Naive thymus-derived CD4-positive, alpha-beta T cell (primary cell): ENCODE results near the gene KCNH8. TPM values are rescaled to one million over a fixed set of nuclear protein-coding genes. Genes with fewer than 3 reads are reported as not detected.

ENCODE experiments used
- ATAC-seq: fragments of 150-1000 bp; cut with Tn5 transposase; 2 replicates; pipeline ENCODE4 v1.10.0; 2021; ENCODE audit warnings: mild to moderate bottlenecking, moderate library complexity
- CTCF ChIA-PET: fragments of 350-600 bp; sonication (Branson Sonifier 250); formaldehyde crosslinking; loops from one replicate; lab custom pipeline; 2021; ENCODE audit warnings: antibody characterized with exemption; lab: Charles Lee
- POLR2A ChIA-PET: fragments of 350-600 bp; sonication (Branson Sonifier 250); formaldehyde crosslinking; loops from one replicate; lab custom pipeline; 2021; ENCODE audit warnings: antibody characterized with exemption, inconsistent platforms; lab: Charles Lee
- DNase-seq, 9 donors: peaks; one replicate each; pipeline versions ENCODE4 v3.0.0 to v3.0.0-alpha.2; 2020 to 2022; ENCODE audit warnings: mixed read lengths in 1 of 9
- H3K27ac ChIP-seq: one replicate; pipeline ENCODE4 v1.7.0; 2013; ENCODE audit warnings: mild to moderate bottlenecking, low read depth, low read length, moderate library complexity
- H3K27me3 ChIP-seq, 2 donors: one replicate each; pipeline ENCODE4 v1.7.0; 2013; ENCODE audit warnings: low read length in 2 of 2, mild to moderate bottlenecking in 2 of 2, moderate library complexity in 2 of 2; ENCODE audit not compliant: control insufficient read depth in 2 of 2, insufficient read depth in 2 of 2
- H3K36me3 ChIP-seq, 3 experiments: 1 replicate in 2 of 3; 2 replicates in 1 of 3; pipeline ENCODE4 v1.7.0; 2013; ENCODE audit warnings: low read length in 3 of 3, mild to moderate bottlenecking in 3 of 3, moderate library complexity in 1 of 3; ENCODE audit not compliant: insufficient read depth in 3 of 3, control insufficient read depth in 2 of 3
- H3K4me1 ChIP-seq, 2 donors: one replicate each; pipeline ENCODE4 v1.7.0; 2013; ENCODE audit warnings: low read length in 2 of 2, mild to moderate bottlenecking in 2 of 2, moderate library complexity in 1 of 2; ENCODE audit not compliant: control insufficient read depth in 2 of 2, insufficient read depth in 2 of 2
- H3K4me3 ChIP-seq: 2 replicates; pipeline ENCODE4 v1.7.0; 2013; ENCODE audit warnings: mild to moderate bottlenecking, low read length
- H3K9me3 ChIP-seq, 3 experiments: 1 replicate in 2 of 3; 2 replicates in 1 of 3; pipeline ENCODE4 v1.7.0; 2013; ENCODE audit warnings: low read length in 3 of 3; ENCODE audit not compliant: control insufficient read depth in 2 of 3
- H3K27ac Mint-ChIP-seq, 9 donors: one replicate each; pipeline ENCODE4 v1.8.0; 2020 to 2022; ENCODE audit warnings: mixed read lengths in 9 of 9, mild to moderate bottlenecking in 8 of 9, moderate library complexity in 5 of 9, inconsistent platforms in 2 of 9
- H3K27me3 Mint-ChIP-seq, 5 donors: one replicate each; pipeline ENCODE4 v1.8.0; 2021 to 2022; ENCODE audit warnings: mixed read lengths in 5 of 5, mild to moderate bottlenecking in 1 of 5
- H3K36me3 Mint-ChIP-seq, 5 donors: one replicate each; pipeline ENCODE4 v1.8.0; 2020 to 2022; ENCODE audit warnings: mixed read lengths in 5 of 5, mild to moderate bottlenecking in 3 of 5, inconsistent platforms in 1 of 5
- H3K4me1 Mint-ChIP-seq, 7 donors: one replicate each; pipeline ENCODE4 v1.8.0; 2020 to 2022; ENCODE audit warnings: mixed read lengths in 7 of 7, mild to moderate bottlenecking in 3 of 7, inconsistent platforms in 1 of 7
- H3K4me3 Mint-ChIP-seq, 10 donors: one replicate each; pipeline ENCODE4 v1.8.0; 2020 to 2022; ENCODE audit warnings: mild to moderate bottlenecking in 10 of 10, mixed read lengths in 10 of 10, moderate library complexity in 6 of 10, inconsistent platforms in 2 of 10
- H3K9me3 Mint-ChIP-seq, 11 donors: one replicate each; pipeline ENCODE4 v1.8.0; 2020 to 2022; ENCODE audit warnings: mixed read lengths in 11 of 11, mild to moderate bottlenecking in 4 of 11, inconsistent platforms in 1 of 11, moderate library complexity in 1 of 11
- intact Hi-C, 2 donors: fragments of 100-400 bp; cut with micrococcal nuclease; formaldehyde crosslinking; loops; one replicate each; pipeline ENCODE4 v1.15.1; 2023
- polyA plus RNA-seq, 2 donors: library from polyadenylated mRNA; unstranded; fragments of 300-500 nt; fragmentation: Illumina TruSeq; gene quantifications; one replicate each; pipeline ENCODE4 v1.2.3, GENCODE V29; 2021
- total RNA-seq, 6 experiments: library from RNA in 5 of 6; stranded (reverse) in 5 of 6; gene quantifications; 1 replicate in 5 of 6; 2 replicates in 1 of 6; pipeline ENCODE4 v1.2.3 and lab custom pipeline; 2021 to 2026

Gene KCNH8
- total and polyA plus RNA-seq, 7 experiments from 2014 or later: 0.16 to 0.29 (median 0.22) TPM; not detected in 4

DNA sequence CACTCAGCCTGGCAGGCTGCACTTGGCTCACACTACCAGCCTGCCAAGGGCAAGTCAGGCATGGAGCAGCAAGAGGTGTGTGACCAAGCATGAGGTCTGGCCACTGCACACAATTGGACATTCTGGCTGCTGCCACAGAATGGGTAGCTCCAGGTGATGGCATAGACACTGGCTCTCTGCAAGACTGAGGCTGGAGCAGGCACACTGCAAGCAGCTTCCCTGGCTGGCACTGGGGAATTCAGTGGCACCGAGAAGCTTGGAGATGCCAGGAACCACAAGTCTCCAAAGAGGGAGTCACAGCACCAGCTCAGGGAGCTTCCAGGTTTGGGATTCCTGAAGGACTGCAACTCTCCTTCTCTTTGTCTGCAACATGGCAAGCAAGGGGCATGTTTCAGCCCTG lies 42.0 kb upstream of the KCNH8 start:
- H3K9me3 Mint-ChIP-seq: peaks cover 0 to 19% (median 4%) of the 10 kb centered on the region in 11 donors
- no peak overlapping the region for H3K27ac Mint-ChIP-seq
- Histone ChIP-seq H3K36me3 (no peaks in the 10 kb centered on the region), H3K4me3 (no peak overlapping the region), H3K9me3 (peaks cover 0 to 5% (median 0%) of the 10 kb centered on the region in 3 experiments), H3K4me1 (no peaks in the 10 kb centered on the region), H3K27me3 (no peaks in the 10 kb centered on the region), H3K27ac (no peak overlapping the region)
- DNase-seq (no peak), ATAC-seq (no peak)
- CTCF ChIA-PET: no interaction called here
- H3K36me3 Mint-ChIP-seq: peaks cover 0 to 5% (median 0%) of the 10 kb centered on the region in 5 donors
- peaks cover 0 to 28% (median 6%) of the 10 kb centered on the region in 5 donors for H3K27me3 Mint-ChIP-seq
- peaks cover 0 to 7% (median 0%) of the 10 kb centered on the region in 7 donors for H3K4me1 Mint-ChIP-seq
- no peak overlapping the region for H3K4me3 Mint-ChIP-seq
- POLR2A ChIA-PET: interaction anchor here (1.2 kb wide), 1 partner anchor 40 kb away, joined by 3 read pairs; no protein-coding TSS in a partner anchor
- intact Hi-C loops: loop anchor here in 1 of 2 donors (10.0 kb wide), 1 partner anchor 1078 kb away; the partner anchor contains the start of gene SGO1

- intact Hi-C loops: loop anchor here in 1 of 2 donors (10.0 kb wide), 1 partner anchor 1077 kb away; the partner anchor contains the start of gene SGO1
- Mint-ChIP-seq H3K4me3 (no peak overlapping the region), H3K4me1 (peaks cover 0 to 7% (median 0%) of the 10 kb centered on the region in 7 donors), H3K36me3 (peaks cover 0 to 5% (median 0%) of the 10 kb centered on the region in 5 donors), H3K27me3 (peaks cover 0 to 32% (median 10%) of the 10 kb centered on the region in 5 donors), H3K9me3 (peaks cover 0 to 19% (median 4%) of the 10 kb centered on the region in 11 donors), H3K27ac (no peak overlapping the region)
- H3K4me1 ChIP-seq: no peaks in the 10 kb centered on the region
- H3K27me3 ChIP-seq: no peaks in the 10 kb centered on the region
- ChIA-PET CTCF (no interaction called here), POLR2A (interaction anchor here (0.6 kb wide), 1 partner anchor 32 kb away, joined by 3 read pairs; no protein-coding TSS in a partner anchor)
- H3K9me3 ChIP-seq: peaks cover 0 to 5% (median 0%) of the 10 kb centered on the region in 3 experiments
- ATAC-seq: no peak
- DNase-seq: no peak
- no peak overlapping the region for H3K4me3 ChIP-seq
- no peak overlapping the region for H3K27ac ChIP-seq
- H3K36me3 ChIP-seq: no peaks in the 10 kb centered on the region
These were observed 40.6 kb upstream of the KCNH8 start for GRCh38 chr3:19107719-19108118.

- ChIA-PET POLR2A (no interaction called here), CTCF (no interaction called here)
These were observed 37.9 kb upstream of the KCNH8 start for GRCh38 chr3:19110335-19110895.

GRCh38 chr3:19114461-19114860 lies 33.8 kb upstream of the KCNH8 start:
- POLR2A ChIA-PET: no interaction called here
- H3K36me3 ChIP-seq: no peaks in the 10 kb centered on the region
- peaks cover 3 to 36% (median 24%) of the 10 kb centered on the region in 5 donors for H3K27me3 Mint-ChIP-seq

More at GRCh38 chr3:19110335-19110895, 37.9 kb upstream of the KCNH8 start:
- Histone ChIP-seq H3K36me3 (no peaks in the 10 kb centered on the region), H3K4me1 (no peaks in the 10 kb centered on the region), H3K4me3 (no peak overlapping the region), H3K27ac (no peak overlapping the region), H3K27me3 (no peaks in the 10 kb centered on the region), H3K9me3 (peaks cover 0 to 5% (median 0%) of the 10 kb centered on the region in 3 experiments)
- intact Hi-C loops: no loop called here
- ATAC-seq (no peak), DNase-seq (no peak)
- Mint-ChIP-seq H3K36me3 (peaks cover 0 to 3% (median 0%) of the 10 kb centered on the region in 5 donors), H3K4me3 (no peak overlapping the region), H3K27me3 (peaks cover 3 to 22% (median 9%) of the 10 kb centered on the region in 5 donors), H3K9me3 (peaks cover 0 to 15% (median 3%) of the 10 kb centered on the region in 11 donors), H3K27ac (no peak overlapping the region), H3K4me1 (no peaks in the 10 kb centered on the region)

GRCh38 chr3:19116239-19116638 lies 32.1 kb upstream of the KCNH8 start:
- H3K4me3 Mint-ChIP-seq: no peak overlapping the region
- ChIA-PET POLR2A (no interaction called here), CTCF (no interaction called here)
- Histone ChIP-seq H3K4me1 (no peaks in the 10 kb centered on the region), H3K4me3 (no peak overlapping the region), H3K9me3 (no peaks in the 10 kb centered on the region), H3K36me3 (no peaks in the 10 kb centered on the region), H3K27me3 (no peaks in the 10 kb centered on the region), H3K27ac (no peak overlapping the region)
- H3K36me3 Mint-ChIP-seq: peaks cover 0 to 8% (median 0%) of the 10 kb centered on the region in 5 donors
- intact Hi-C loops: no loop called here
- no peaks in the 10 kb centered on the region for H3K4me1 Mint-ChIP-seq
- DNase-seq (no peak), ATAC-seq (no peak)
- peaks cover 0 to 25% (median 9%) of the 10 kb centered on the region in 11 donors for H3K9me3 Mint-ChIP-seq
- no peak overlapping the region for H3K27ac Mint-ChIP-seq
- peaks cover 3 to 38% (median 32%) of the 10 kb centered on the region in 5 donors for H3K27me3 Mint-ChIP-seq

More at GRCh38 chr3:19114461-19114860, 33.8 kb upstream of the KCNH8 start:
- peaks cover 0 to 8% (median 0%) of the 10 kb centered on the region in 5 donors for H3K36me3 Mint-ChIP-seq
- no peak overlapping the region for H3K4me3 Mint-ChIP-seq
- no peak overlapping the region for H3K27ac Mint-ChIP-seq
- H3K4me1 ChIP-seq: no peaks in the 10 kb centered on the region
- no peaks in the 10 kb centered on the region for H3K4me1 Mint-ChIP-seq
- no peaks in the 10 kb centered on the region for H3K9me3 ChIP-seq
- intact Hi-C loops: no loop called here
- no peak for DNase-seq
- H3K4me3 ChIP-seq: no peak overlapping the region
- H3K27me3 ChIP-seq: no peaks in the 10 kb centered on the region
- no peak overlapping the region for H3K27ac ChIP-seq
- CTCF ChIA-PET: no interaction called here
- H3K9me3 Mint-ChIP-seq: peaks cover 0 to 21% (median 8%) of the 10 kb centered on the region in 11 donors
- no peak for ATAC-seq

GRCh38 chr3:19124752-19125151 lies 23.6 kb upstream of the KCNH8 start:
- Histone ChIP-seq H3K4me1 (no peaks in the 10 kb centered on the region), H3K27me3 (no peaks in the 10 kb centered on the region), H3K9me3 (no peaks in the 10 kb centered on the region), H3K27ac (no peak overlapping the region), H3K36me3 (no peaks in the 10 kb centered on the region), H3K4me3 (no peak overlapping the region)
- intact Hi-C loops: no loop called here
- POLR2A ChIA-PET: interaction anchor here (0.6 kb wide), 1 partner anchor 46 kb away, joined by 6 read pairs; no protein-coding TSS in a partner anchor
- ATAC-seq (no peak), DNase-seq (no peak)
- H3K4me3 Mint-ChIP-seq: no peak overlapping the region
- H3K36me3 Mint-ChIP-seq: no peaks in the 10 kb centered on the region
- H3K27ac Mint-ChIP-seq: no peak overlapping the region
- H3K4me1 Mint-ChIP-seq: no peaks in the 10 kb centered on the region
- CTCF ChIA-PET: interaction anchor here (1.1 kb wide), 1 partner anchor 10 kb away, joined by 3 read pairs; no protein-coding TSS in a partner anchor
- H3K27me3 Mint-ChIP-seq: peaks cover 0 to 14% (median 3%) of the 10 kb centered on the region in 5 donors
- H3K9me3 Mint-ChIP-seq: peaks cover 0 to 6% (median 1%) of the 10 kb centered on the region in 11 donors
